Measurements from ENCODE around the gene C10orf71.

Gene C10orf71

GRCh38 chr10:49290607-49291006 is 8.4 kb upstream of the C10orf71 start:
- DNase-seq, result no peak

- no peak for DNase-seq
These were observed 6.3 kb upstream of the C10orf71 start for GRCh38 chr10:49292565-49293207.

- no peak for DNase-seq
These were observed 5.8 kb upstream of the C10orf71 start for GRCh38 chr10:49293208-49293603.

GRCh38 chr10:49294731-49295130 is 4.2 kb upstream of the C10orf71 start:
- no peak for DNase-seq

GRCh38 chr10:49295297-49295696 is 3.7 kb upstream of the C10orf71 start:
- no peak for DNase-seq

- no peak for DNase-seq
These were observed 2.6 kb upstream of the C10orf71 start for GRCh38 chr10:49296382-49296781.

GRCh38 chr10:49296836-49297235 is 2.1 kb upstream of the C10orf71 start:
- no peak for DNase-seq

GRCh38 chr10:49297818-49298670 is 926 bp upstream of the C10orf71 start:
- DNase-seq, result no peak

GRCh38 chr10:49298671-49298982 is 343 bp upstream of the C10orf71 start:
- DNase-seq, result no peak

- DNase-seq, result no peak
These were observed 808 bp downstream of the C10orf71 start for GRCh38 chr10:49299816-49300139.

- no peak for DNase-seq
These were observed 1.4 kb downstream of the C10orf71 start for GRCh38 chr10:49300140-49300974.

GRCh38 chr10:49301302-49301701 is 2.3 kb downstream of the C10orf71 start:
- no peak for DNase-seq

- no peak for DNase-seq
These were observed 3.1 kb downstream of the C10orf71 start for GRCh38 chr10:49302088-49302487.

GRCh38 chr10:49303711-49304110 is 4.7 kb downstream of the C10orf71 start:
- DNase-seq, result no peak

- DNase-seq, result no peak
These were observed 5.2 kb downstream of the C10orf71 start for GRCh38 chr10:49304137-49304536.

GRCh38 chr10:49307921-49308320 is 9.0 kb downstream of the C10orf71 start:
- no peak for DNase-seq

GRCh38 chr10:49308881-49309280 is 9.9 kb downstream of the C10orf71 start:
- DNase-seq, result no peak

- DNase-seq, result peak in 1 of 56 donors; percentile 7
These were observed 10.9 kb downstream of the C10orf71 start for GRCh38 chr10:49309691-49310411.

- DNase-seq, result no peak
These were observed 11.5 kb downstream of the C10orf71 start for GRCh38 chr10:49310460-49310859.

GRCh38 chr10:49310901-49311554 is 12.1 kb downstream of the C10orf71 start:
- no peak for DNase-seq
